Measurements from ENCODE around the gene STRADA. TPM values are rescaled to one million over a fixed set of nuclear protein-coding genes. Genes with fewer than 3 reads are reported as not detected.

STRADA gene
- total RNA-seq, 2 donors from 2014 or later: 15.7 to 37.1 TPM

Other genes with a start within 250 kb of the STRADA start
- 10 to 100 TPM in 1 of 2 donors, 1 to 10 TPM in 1; 8.1 to 22.4 TPM for gene KCNH6, start 218.4 kb downstream of the STRADA start, total RNA-seq
- 10 to 100 TPM; 48.9 to 68.6 TPM for gene DCAF7, start 191.3 kb downstream of the STRADA start, total RNA-seq
- 10 to 100 TPM; 12.8 to 17.4 TPM for gene TACO1, start 140.9 kb downstream of the STRADA start, total RNA-seq
- gene MAP3K3, start 119.4 kb downstream of the STRADA start, total RNA-seq: 10 to 100 TPM; 44.0 to 72.0 TPM
- gene LIMD2, start 41.7 kb downstream of the STRADA start, total RNA-seq: 10 to 100 TPM; 29.9 to 51.9 TPM
- 10 to 100 TPM; 50.3 to 90.8 TPM for gene CCDC47, start 31.8 kb upstream of the STRADA start, total RNA-seq
- 100 to 1,000 TPM in 1 of 2 donors, 10 to 100 TPM in 1; 71.0 to 105 TPM for gene DDX42, start 32.4 kb upstream of the STRADA start, total RNA-seq
- 100 to 1,000 TPM in 1 of 2 donors, 10 to 100 TPM in 1; 94.0 to 109 TPM for gene PSMC5, start 85.6 kb upstream of the STRADA start, total RNA-seq
- gene FTSJ3, start 85.9 kb upstream of the STRADA start, total RNA-seq: 10 to 100 TPM; 29.4 to 46.6 TPM
- gene SMARCD2, start 100.9 kb upstream of the STRADA start, total RNA-seq: 100 to 1,000 TPM; 182 to 247 TPM
- not detected for gene CSH2, start 131.9 kb upstream of the STRADA start, total RNA-seq
- gene GH2, start 140.1 kb upstream of the STRADA start, total RNA-seq: not detected
- gene CSH1, start 154.8 kb upstream of the STRADA start, total RNA-seq: not detected
- under 1 TPM in 1 of 2 donors, not detected in 1; 0.34 TPM for gene CSHL1, start 169.5 kb upstream of the STRADA start, total RNA-seq
- not detected for gene GH1, start 177.0 kb upstream of the STRADA start, total RNA-seq
- 1 to 10 TPM; 1.6 to 2.2 TPM for gene CD79B, start 190.5 kb upstream of the STRADA start, total RNA-seq
- under 1 TPM; 0.23 TPM for gene SCN4A, start 231.1 kb upstream of the STRADA start, total RNA-seq